GM19239 (cell line): ENCODE measurements around the gene USP6NL.

Source experiments
- DNase-seq: peaks from one replicate; pipeline ENCODE4 v3.0.0; 2011; ENCODE audit warnings: low spot score; ENCODE audit not compliant: insufficient read length
- FAIRE-seq: peaks from 2 replicates; lab custom pipeline; 2011; peaks lifted over from hg19 to GRCh38; lab: Jason Lieb, UNC

USP6NL gene

GRCh38 chr10:11560076-11560709, 51.3 kb downstream of the USP6NL start:
- FAIRE-seq (peak; percentile 94), DNase-seq (peak; percentile 22)

- peak; percentile 76 for FAIRE-seq
- DNase-seq, result no peak
Observed at GRCh38 chr10:11557967-11558366, 53.5 kb downstream of the USP6NL start.

GRCh38 chr10:11557513-11557912, 53.9 kb downstream of the USP6NL start:
- FAIRE-seq (no peak), DNase-seq (no peak)

GRCh38 chr10:11555556-11555955, 55.9 kb downstream of the USP6NL start:
- DNase-seq, result no peak
- FAIRE-seq, result peak; percentile 53

- DNase-seq (peak; percentile 21), FAIRE-seq (peak; percentile 100)
Observed at GRCh38 chr10:11553773-11554381, 57.6 kb downstream of the USP6NL start.

- no peak for DNase-seq
- FAIRE-seq, result peak; percentile 88
Observed at GRCh38 chr10:11551916-11552602, 59.4 kb downstream of the USP6NL start.

- FAIRE-seq, result peak; percentile 26
Observed at GRCh38 chr10:11551104-11551503, 60.3 kb downstream of the USP6NL start.

GRCh38 chr10:11548768-11549099, 62.7 kb downstream of the USP6NL start:
- no peak for DNase-seq
- FAIRE-seq, result peak; percentile 73

More at GRCh38 chr10:11551104-11551503, 60.3 kb downstream of the USP6NL start:
- DNase-seq, result no peak

GRCh38 chr10:11548065-11548767, 63.2 kb downstream of the USP6NL start:
- no peak for DNase-seq
- FAIRE-seq, result peak; percentile 47

- no peak for DNase-seq
- FAIRE-seq, result peak; percentile 80
Observed at GRCh38 chr10:11546581-11546980, 64.9 kb downstream of the USP6NL start.

GRCh38 chr10:11541296-11541695, 70.2 kb downstream of the USP6NL start:
- FAIRE-seq (no peak), DNase-seq (no peak)

- DNase-seq (no peak), FAIRE-seq (peak; percentile 75)
Observed at GRCh38 chr10:11539191-11539868, 72.1 kb downstream of the USP6NL start.

- no peak for DNase-seq
- FAIRE-seq, result peak; percentile 18
Observed at GRCh38 chr10:11538834-11539190, 72.6 kb downstream of the USP6NL start.

GRCh38 chr10:11536228-11536627, 75.2 kb downstream of the USP6NL start:
- FAIRE-seq (no peak), DNase-seq (no peak)

- FAIRE-seq (peak; percentile 98), DNase-seq (peak; percentile 14)
Observed at GRCh38 chr10:11535346-11535959, 76.0 kb downstream of the USP6NL start.

- DNase-seq (no peak), FAIRE-seq (peak; percentile 87)
Observed at GRCh38 chr10:11533328-11533781, 78.1 kb downstream of the USP6NL start.

GRCh38 chr10:11532306-11532705, 79.1 kb downstream of the USP6NL start:
- FAIRE-seq, result peak; percentile 84

GRCh38 chr10:11530806-11531205, 80.6 kb downstream of the USP6NL start:
- DNase-seq, result no peak
- peak; percentile 40 for FAIRE-seq

More at GRCh38 chr10:11532306-11532705, 79.1 kb downstream of the USP6NL start:
- DNase-seq, result no peak

- DNase-seq, result no peak
- FAIRE-seq, result peak; percentile 78
Observed at GRCh38 chr10:11529276-11529903, 82.1 kb downstream of the USP6NL start.
